Neural cell (in vitro differentiated cells): Measurements from ENCODE around the gene B4GALT4. TPM values are rescaled to one million over a fixed set of nuclear protein-coding genes. Genes with fewer than 3 reads are reported as not detected.
"Not testable (repeated sequence)": the region's sequence is repeated elsewhere in the genome, so short reads cannot be mapped to it uniquely, and the experiment has no call there.

Experiments used
- H2AFZ ChIP-seq: fragments of 200-600, 300-800 bp; sonication (generic), shearing (Covaris generic); 2 replicates; pipeline ENCODE4 v1.6.0; 2014; ENCODE audit warnings: low read depth, mild to moderate bottlenecking, antibody characterized with exemption, low read length, moderate library complexity
- H3F3A ChIP-seq: fragments of 200-600 bp; shearing (Covaris generic); 2 replicates; pipeline ENCODE4 v1.6.1; 2016; ENCODE audit warnings: mild to moderate bottlenecking, moderate library complexity, mixed read lengths, antibody characterized with exemption, low read length; ENCODE audit not compliant: insufficient read depth, poor library complexity, severe bottlenecking
- H3K27ac ChIP-seq: fragments of 200-600, 300-800 bp; sonication (generic), shearing (Covaris generic); 2 replicates; pipeline ENCODE4 v1.5.1; 2014; ENCODE audit warnings: mild to moderate bottlenecking, low read length, moderate library complexity
- H3K27me3 ChIP-seq: fragments of 300-800, 200-600 bp; sonication (generic), shearing (Covaris generic); 2 replicates; pipeline ENCODE4 v1.6.0; 2014; ENCODE audit warnings: mild to moderate bottlenecking, low read depth, low read length, moderate library complexity; ENCODE audit not compliant: insufficient read depth
- H3K36me3 ChIP-seq: fragments of 300-800, 200-600 bp; sonication (generic), shearing (Covaris generic); 2 replicates; pipeline ENCODE4 v1.5.1; 2014; ENCODE audit warnings: mild to moderate bottlenecking, antibody characterized with exemption, low read length, moderate library complexity; ENCODE audit not compliant: insufficient read depth
- H3K4me2 ChIP-seq: fragments of 300-800, 200-600 bp; sonication (generic), shearing (Covaris generic); 2 replicates; pipeline ENCODE4 v1.6.0; 2014; ENCODE audit warnings: mild to moderate bottlenecking, low read length
- H3K4me3 ChIP-seq: fragments of 300-800, 200-600 bp; sonication (generic), shearing (Covaris generic); 2 replicates; pipeline ENCODE4 v1.5.1; 2014; ENCODE audit warnings: mild to moderate bottlenecking, low read length, moderate library complexity
- H3K79me2 ChIP-seq: fragments of 200-600 bp; shearing (Covaris generic); replicated peaks from 2 replicates; pipeline ENCODE4 v1.6.0; 2014; ENCODE audit warnings: mild to moderate bottlenecking, low read length, moderate library complexity; ENCODE audit not compliant: insufficient read depth
- H3K9ac ChIP-seq: fragments of 300-800, 200-600 bp; sonication (generic), shearing (Covaris generic); 2 replicates; pipeline ENCODE4 v1.6.1; 2016; ENCODE audit warnings: mild to moderate bottlenecking, low read length, mixed read lengths
- H3K9me2 ChIP-seq: fragments of 200-600 bp; shearing (Covaris generic); 2 replicates; pipeline ENCODE4 v1.6.1; 2016; ENCODE audit warnings: mild to moderate bottlenecking, low read length, mixed read lengths; ENCODE audit not compliant: insufficient read depth
- H3K9me3 ChIP-seq: fragments of 200-600, 300-800 bp; sonication (generic), shearing (Covaris generic); 2 replicates; pipeline ENCODE4 v1.6.1; 2016; ENCODE audit warnings: mild to moderate bottlenecking, mixed run types, low read length, moderate library complexity, mixed read lengths
- H4K20me1 ChIP-seq: fragments of 200-600 bp; shearing (Covaris generic); 2 replicates; pipeline ENCODE4 v1.6.1; 2016; ENCODE audit warnings: mild to moderate bottlenecking, mixed run types; ENCODE audit not compliant: insufficient read depth
- EP300 ChIP-seq: fragments of 450-650 bp; conservative IDR thresholded peaks from 2 replicates; pipeline ENCODE4 v1.6.1; 2014; ENCODE audit warnings: antibody characterized with exemption, mild to moderate bottlenecking, moderate library complexity; ENCODE audit not compliant: poor library complexity, severe bottlenecking
- EZH2 ChIP-seq: fragments of 200-600, 300-800 bp; shearing (Covaris generic), sonication (generic); IDR thresholded peaks from 2 replicates; pipeline ENCODE4 v1.6.1; 2014; ENCODE audit warnings: antibody characterized with exemption, low read length, borderline replicate concordance, mild to moderate bottlenecking; ENCODE audit not compliant: insufficient read depth, poor library complexity, severe bottlenecking
- MXI1 ChIP-seq: fragments of 450-650 bp; conservative IDR thresholded peaks from 2 replicates; pipeline ENCODE4 v1.6.1; 2014; ENCODE audit warnings: antibody characterized with exemption, mild to moderate bottlenecking; ENCODE audit not compliant: poor library complexity, severe bottlenecking
- POLR2AphosphoS5 ChIP-seq: IDR thresholded peaks from 2 replicates; pipeline ENCODE4 v1.6.1; 2012
- SMC3 ChIP-seq: fragments of 450-650 bp; conservative IDR thresholded peaks from 2 replicates; pipeline ENCODE4 v1.6.1; 2014; ENCODE audit warnings: antibody characterized with exemption, mild to moderate bottlenecking, moderate library complexity; ENCODE audit not compliant: poor library complexity
- TAF1 ChIP-seq: IDR thresholded peaks from 2 replicates; pipeline ENCODE4 v1.6.1; 2012; ENCODE audit warnings: low read depth
- polyA plus RNA-seq: library from polyadenylated mRNA; depleted of rRNA; stranded (reverse); fragments of >200 nt; gene quantifications from 2 replicates; pipeline ENCODE4 v1.2.3, GENCODE V29; 2014
- TF ChIP-seq, protein P1 (sequence below): IDR thresholded peaks from 2 replicates; pipeline ENCODE4 v1.6.1; 2012; ENCODE audit warnings: borderline replicate concordance
- TF ChIP-seq, protein P2 (sequence below): fragments of 450-650 bp; IDR thresholded peaks from 2 replicates; pipeline ENCODE4 v1.5.1; 2014; ENCODE audit warnings: antibody characterized with exemption, mild to moderate bottlenecking, moderate library complexity; ENCODE audit not compliant: poor library complexity, severe bottlenecking

The B4GALT4 gene
- polyA plus RNA-seq, 1 donor from 2014 or later = 11.8 TPM

DNA sequence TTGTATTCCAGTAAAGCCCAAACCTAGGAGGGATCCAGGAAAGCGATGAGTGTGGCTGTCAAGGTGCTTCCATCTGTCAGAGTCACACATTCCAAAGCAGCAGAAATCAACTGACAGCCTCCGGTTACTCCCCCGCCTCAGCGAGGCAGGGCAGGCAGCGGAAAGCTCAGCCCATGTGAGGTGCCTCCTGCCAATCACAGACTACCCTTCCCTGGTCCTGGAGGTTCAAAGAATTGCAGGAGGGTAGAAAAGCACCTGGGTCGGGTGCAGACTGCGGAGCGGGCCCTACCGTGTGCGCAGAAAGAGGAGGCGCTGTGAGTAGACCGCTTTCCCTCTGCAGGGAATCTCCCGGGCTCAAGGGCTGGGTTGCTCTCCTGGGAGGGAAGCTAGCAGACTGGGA lies 67.4 kb downstream of the B4GALT4 start, which contains the start of gene UPK1B:
UPK1B (plus strand) TSS at position 274 of the 400 bp plus-strand sequence. CDS start 13,144 bp downstream, outside the sequence.
- Histone ChIP-seq H3K79me2 (no peaks in the 10 kb centered on the region), H3F3A (no peaks in the 10 kb centered on the region), H3K4me3 (peak within 1 kb of the TSS; percentile 33), H3K36me3 (no peaks in the 10 kb centered on the region), H3K27me3 (no peaks in the 10 kb centered on the region), H3K27ac (no peak within 1 kb of the TSS), H3K9me3 (no peaks in the 10 kb centered on the region), H3K4me2 (no peak within 1 kb of the TSS), H4K20me1 (no peaks in the 10 kb centered on the region), H2AFZ (no peak within 1 kb of the TSS), H3K9ac (no peak within 1 kb of the TSS), H3K9me2 (no peaks in the 10 kb centered on the region)
- no peak for TF ChIP-seq EP300
- no peak for TF ChIP-seq TAF1
- TF ChIP-seq, protein P1, sequence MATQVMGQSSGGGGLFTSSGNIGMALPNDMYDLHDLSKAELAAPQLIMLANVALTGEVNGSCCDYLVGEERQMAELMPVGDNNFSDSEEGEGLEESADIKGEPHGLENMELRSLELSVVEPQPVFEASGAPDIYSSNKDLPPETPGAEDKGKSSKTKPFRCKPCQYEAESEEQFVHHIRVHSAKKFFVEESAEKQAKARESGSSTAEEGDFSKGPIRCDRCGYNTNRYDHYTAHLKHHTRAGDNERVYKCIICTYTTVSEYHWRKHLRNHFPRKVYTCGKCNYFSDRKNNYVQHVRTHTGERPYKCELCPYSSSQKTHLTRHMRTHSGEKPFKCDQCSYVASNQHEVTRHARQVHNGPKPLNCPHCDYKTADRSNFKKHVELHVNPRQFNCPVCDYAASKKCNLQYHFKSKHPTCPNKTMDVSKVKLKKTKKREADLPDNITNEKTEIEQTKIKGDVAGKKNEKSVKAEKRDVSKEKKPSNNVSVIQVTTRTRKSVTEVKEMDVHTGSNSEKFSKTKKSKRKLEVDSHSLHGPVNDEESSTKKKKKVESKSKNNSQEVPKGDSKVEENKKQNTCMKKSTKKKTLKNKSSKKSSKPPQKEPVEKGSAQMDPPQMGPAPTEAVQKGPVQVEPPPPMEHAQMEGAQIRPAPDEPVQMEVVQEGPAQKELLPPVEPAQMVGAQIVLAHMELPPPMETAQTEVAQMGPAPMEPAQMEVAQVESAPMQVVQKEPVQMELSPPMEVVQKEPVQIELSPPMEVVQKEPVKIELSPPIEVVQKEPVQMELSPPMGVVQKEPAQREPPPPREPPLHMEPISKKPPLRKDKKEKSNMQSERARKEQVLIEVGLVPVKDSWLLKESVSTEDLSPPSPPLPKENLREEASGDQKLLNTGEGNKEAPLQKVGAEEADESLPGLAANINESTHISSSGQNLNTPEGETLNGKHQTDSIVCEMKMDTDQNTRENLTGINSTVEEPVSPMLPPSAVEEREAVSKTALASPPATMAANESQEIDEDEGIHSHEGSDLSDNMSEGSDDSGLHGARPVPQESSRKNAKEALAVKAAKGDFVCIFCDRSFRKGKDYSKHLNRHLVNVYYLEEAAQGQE = no peak
- TF ChIP-seq EZH2 = no peak
- TF ChIP-seq POLR2AphosphoS5 = no peak
- no peak for TF ChIP-seq SMC3

DNA sequence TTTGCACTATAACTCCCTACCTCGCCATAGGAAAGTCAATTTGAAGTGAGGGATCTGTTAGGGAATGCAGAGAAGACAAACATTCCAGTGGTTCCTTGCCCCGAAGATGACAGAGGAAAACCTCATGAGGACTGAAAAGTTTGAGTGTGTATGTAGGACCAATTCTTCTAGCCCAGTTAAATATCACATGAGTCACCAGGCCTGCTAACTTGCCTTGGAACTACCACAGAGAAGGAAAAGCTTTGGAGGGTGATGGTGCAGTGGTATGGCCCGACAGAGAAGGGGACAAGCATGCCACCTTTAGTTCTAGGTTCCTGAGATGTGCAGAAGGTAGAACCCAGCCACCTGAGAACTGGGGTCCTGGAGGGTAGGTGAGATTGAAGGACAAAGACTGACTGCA lies 69.9 kb downstream of the B4GALT4 start:
- no peak for TF ChIP-seq TAF1
- TF ChIP-seq MXI1 = no peak
- TF ChIP-seq, protein P2, sequence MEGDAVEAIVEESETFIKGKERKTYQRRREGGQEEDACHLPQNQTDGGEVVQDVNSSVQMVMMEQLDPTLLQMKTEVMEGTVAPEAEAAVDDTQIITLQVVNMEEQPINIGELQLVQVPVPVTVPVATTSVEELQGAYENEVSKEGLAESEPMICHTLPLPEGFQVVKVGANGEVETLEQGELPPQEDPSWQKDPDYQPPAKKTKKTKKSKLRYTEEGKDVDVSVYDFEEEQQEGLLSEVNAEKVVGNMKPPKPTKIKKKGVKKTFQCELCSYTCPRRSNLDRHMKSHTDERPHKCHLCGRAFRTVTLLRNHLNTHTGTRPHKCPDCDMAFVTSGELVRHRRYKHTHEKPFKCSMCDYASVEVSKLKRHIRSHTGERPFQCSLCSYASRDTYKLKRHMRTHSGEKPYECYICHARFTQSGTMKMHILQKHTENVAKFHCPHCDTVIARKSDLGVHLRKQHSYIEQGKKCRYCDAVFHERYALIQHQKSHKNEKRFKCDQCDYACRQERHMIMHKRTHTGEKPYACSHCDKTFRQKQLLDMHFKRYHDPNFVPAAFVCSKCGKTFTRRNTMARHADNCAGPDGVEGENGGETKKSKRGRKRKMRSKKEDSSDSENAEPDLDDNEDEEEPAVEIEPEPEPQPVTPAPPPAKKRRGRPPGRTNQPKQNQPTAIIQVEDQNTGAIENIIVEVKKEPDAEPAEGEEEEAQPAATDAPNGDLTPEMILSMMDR = no peak
- no peak for TF ChIP-seq SMC3
- no peaks in the 10 kb centered on the region for H4K20me1 ChIP-seq
- no peaks in the 10 kb centered on the region for H3F3A ChIP-seq
- no peak overlapping the region for H2AFZ ChIP-seq
- no peaks in the 10 kb centered on the region for H3K27me3 ChIP-seq
- H3K4me2 ChIP-seq = no peak overlapping the region
- no peak overlapping the region for H3K27ac ChIP-seq
- H3K79me2 ChIP-seq = no peaks in the 10 kb centered on the region
- H3K4me3 ChIP-seq = no peak overlapping the region
- H3K9me2 ChIP-seq = no peaks in the 10 kb centered on the region
- no peaks in the 10 kb centered on the region for H3K36me3 ChIP-seq
- no peak overlapping the region for H3K9ac ChIP-seq
- no peaks in the 10 kb centered on the region for H3K9me3 ChIP-seq

DNA sequence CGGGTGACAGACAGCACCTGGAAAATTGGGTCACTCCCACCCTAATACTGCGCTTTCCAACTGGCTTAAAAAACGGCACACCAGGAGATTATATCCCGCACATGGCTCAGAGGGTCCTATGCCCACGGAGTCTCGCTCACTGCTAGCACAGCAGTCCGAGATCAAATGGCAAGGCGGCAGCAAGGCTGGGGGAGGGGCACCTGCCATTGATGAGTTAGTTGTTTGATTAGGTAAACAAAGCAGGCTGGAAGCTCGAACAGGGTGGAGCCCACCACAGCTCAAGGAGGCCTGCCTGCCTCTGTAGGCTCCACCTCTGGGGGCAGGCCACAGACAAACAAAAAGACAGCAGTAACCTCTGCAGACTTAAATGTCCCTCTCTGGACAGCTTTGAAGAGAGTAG lies 75.9 kb downstream of the B4GALT4 start:
- not testable (repeated sequence) for H3K9me3 ChIP-seq, H3F3A ChIP-seq, H2AFZ ChIP-seq, H3K79me2 ChIP-seq, H4K20me1 ChIP-seq, H3K4me3 ChIP-seq, H3K4me2 ChIP-seq, H3K9me2 ChIP-seq, H3K27me3 ChIP-seq, H3K9ac ChIP-seq, H3K36me3 ChIP-seq, H3K27ac ChIP-seq

Other genes starting within 250 kb of the B4GALT4 start
- gene IGSF11, start 206.0 kb downstream of the B4GALT4 start, polyA plus RNA-seq = 1.2 and 1.3 TPM in 2 replicates
- gene TEX55, start 94.7 kb downstream of the B4GALT4 start, polyA plus RNA-seq = not detected in 2 replicates
- not detected in 2 replicates for gene UPK1B, start 67.3 kb downstream of the B4GALT4 start, polyA plus RNA-seq
- gene ARHGAP31, start 53.5 kb upstream of the B4GALT4 start, polyA plus RNA-seq = not detected in 2 replicates
- gene TMEM39A, start 222.7 kb upstream of the B4GALT4 start, polyA plus RNA-seq = 21.1 and 31.6 TPM in 2 replicates
- 26.9 and 27.2 TPM in 2 replicates for gene POGLUT1, start 228.1 kb upstream of the B4GALT4 start, polyA plus RNA-seq